GM13977 (cell line): ENCODE data around the gene MYOF.
"Not testable (repeated sequence)": the region's sequence is repeated elsewhere in the genome, so short reads cannot be mapped to it uniquely, and the experiment has no call there.

Experiments used
- DNase-seq: peaks from one replicate; pipeline ENCODE4 v3.0.0; 2012; ENCODE audit warnings: low spot score
- CTCF ChIP-seq: IDR thresholded peaks from 2 replicates; pipeline ENCODE4 v1.5.1; 2012; ENCODE audit warnings: mild to moderate bottlenecking, control low read depth; ENCODE audit not compliant: insufficient read depth; ENCODE audit errors: extremely low read depth, missing control alignments
- in situ Hi-C: fragments of 300-500 bp; cut with MboI; formaldehyde crosslinking; loops from one replicate; pipeline ENCODE4 v1.12.0; 2022; ENCODE audit warnings: low sequenced_read_pairs, low pct_unique_long_range_greater_than_20kb, mixed read lengths, inconsistent platforms; ENCODE audit not compliant: unreplicated experiment

The MYOF gene

GRCh38 chr10:93333278-93333978 is 148.7 kb downstream of the MYOF start:
- in situ Hi-C loops, result no loop called here
- no peak for DNase-seq

GRCh38 chr10:93330824-93331223 is 151.3 kb downstream of the MYOF start:
- in situ Hi-C loops, result no loop called here
- TF ChIP-seq CTCF, result no peak
- no peak for DNase-seq

More at GRCh38 chr10:93333278-93333978, 148.7 kb downstream of the MYOF start:
- TF ChIP-seq CTCF, result no peak

GRCh38 chr10:93319896-93320295 is 162.2 kb downstream of the MYOF start:
- no peak for TF ChIP-seq CTCF
- in situ Hi-C loops, result no loop called here
- no peak for DNase-seq

- in situ Hi-C loops, result no loop called here
- no peak for DNase-seq
- no peak for TF ChIP-seq CTCF
Observed at GRCh38 chr10:93319096-93319495, 163.0 kb downstream of the MYOF start.

- TF ChIP-seq CTCF, result no peak
- no peak for DNase-seq
- in situ Hi-C loops, result no loop called here
Observed at GRCh38 chr10:93315246-93315645, 166.9 kb downstream of the MYOF start.

GRCh38 chr10:93314656-93315055 is 167.5 kb downstream of the MYOF start:
- in situ Hi-C loops, DNase-seq: not testable (repeated sequence)

GRCh38 chr10:93313798-93314197 is 168.3 kb downstream of the MYOF start:
- peak; percentile 34 for DNase-seq
- TF ChIP-seq CTCF, result no peak
- in situ Hi-C loops, result no loop called here
